ENCODE results near the gene LRRC49. TPM values are rescaled to one million over a fixed set of nuclear protein-coding genes. Genes with fewer than 3 reads are reported as not detected.

Gene LRRC49
- total RNA-seq, 1 experiment from 2014 or later, result 6.2 TPM

DNA sequence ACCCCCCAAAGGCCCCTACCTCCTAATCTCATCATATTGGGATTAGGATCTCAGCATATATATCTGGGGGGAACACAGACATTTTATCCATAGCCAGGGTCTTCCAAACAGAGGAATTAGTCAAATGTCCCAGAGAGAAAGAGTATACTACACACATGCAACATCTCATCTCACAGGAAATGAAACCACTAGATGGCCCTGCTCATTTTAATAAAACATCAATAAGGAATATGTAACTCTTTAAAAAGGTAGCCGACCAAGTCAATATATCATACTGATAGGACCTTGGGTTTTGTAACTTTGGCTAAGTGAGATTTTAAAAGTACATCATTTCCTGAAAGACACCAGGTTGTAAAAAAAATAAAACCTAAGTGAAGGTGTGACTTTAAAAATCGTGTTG, 177.1 kb downstream of the LRRC49 start:
- Histone ChIP-seq H2AFZ (no peak overlapping the region), H4K20me1 (ENCODE audit: insufficient read depth) (no peaks in the 10 kb centered on the region), H3K27ac (no peak overlapping the region), H3K36me3 (ENCODE audit: low read depth) (no peaks in the 10 kb centered on the region), H3F3A (ENCODE audit: insufficient read depth, low read depth) (peaks cover 7% of the 10 kb centered on the region; the same call in 1 of the 2 replicates), H3K4me1 (replicated peaks; ENCODE audit: insufficient read depth) (peaks cover 18% of the 10 kb centered on the region), H3K4me2 (no peak overlapping the region), H3K79me2 (ENCODE audit: low read depth) (no peaks in the 10 kb centered on the region), H3K4me3 (no peak overlapping the region), H3K27me3 (ENCODE audit: insufficient read depth, low read depth) (no peaks in the 10 kb centered on the region), H3K9me2 (ENCODE audit: insufficient read depth) (no peaks in the 10 kb centered on the region), H3K9me3 (ENCODE audit: insufficient read depth, low read depth) (no peaks in the 10 kb centered on the region; the same call in 1 of the 2 replicates)
- BruUV-seq (replicated peaks), result no TSS peak
- intact Hi-C loops (cut with micrococcal nuclease; ENCODE audit: unreplicated experiment), result no loop called here
- DNase-seq, result no peak
- ChIA-PET POLR2A (ENCODE audit: unreplicated experiment) (no interaction called here), CTCF (no interaction called here)
- TF ChIP-seq, protein P1, sequence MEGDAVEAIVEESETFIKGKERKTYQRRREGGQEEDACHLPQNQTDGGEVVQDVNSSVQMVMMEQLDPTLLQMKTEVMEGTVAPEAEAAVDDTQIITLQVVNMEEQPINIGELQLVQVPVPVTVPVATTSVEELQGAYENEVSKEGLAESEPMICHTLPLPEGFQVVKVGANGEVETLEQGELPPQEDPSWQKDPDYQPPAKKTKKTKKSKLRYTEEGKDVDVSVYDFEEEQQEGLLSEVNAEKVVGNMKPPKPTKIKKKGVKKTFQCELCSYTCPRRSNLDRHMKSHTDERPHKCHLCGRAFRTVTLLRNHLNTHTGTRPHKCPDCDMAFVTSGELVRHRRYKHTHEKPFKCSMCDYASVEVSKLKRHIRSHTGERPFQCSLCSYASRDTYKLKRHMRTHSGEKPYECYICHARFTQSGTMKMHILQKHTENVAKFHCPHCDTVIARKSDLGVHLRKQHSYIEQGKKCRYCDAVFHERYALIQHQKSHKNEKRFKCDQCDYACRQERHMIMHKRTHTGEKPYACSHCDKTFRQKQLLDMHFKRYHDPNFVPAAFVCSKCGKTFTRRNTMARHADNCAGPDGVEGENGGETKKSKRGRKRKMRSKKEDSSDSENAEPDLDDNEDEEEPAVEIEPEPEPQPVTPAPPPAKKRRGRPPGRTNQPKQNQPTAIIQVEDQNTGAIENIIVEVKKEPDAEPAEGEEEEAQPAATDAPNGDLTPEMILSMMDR (conservative IDR thresholded peaks at IDR 0.05), result no peak

DNA sequence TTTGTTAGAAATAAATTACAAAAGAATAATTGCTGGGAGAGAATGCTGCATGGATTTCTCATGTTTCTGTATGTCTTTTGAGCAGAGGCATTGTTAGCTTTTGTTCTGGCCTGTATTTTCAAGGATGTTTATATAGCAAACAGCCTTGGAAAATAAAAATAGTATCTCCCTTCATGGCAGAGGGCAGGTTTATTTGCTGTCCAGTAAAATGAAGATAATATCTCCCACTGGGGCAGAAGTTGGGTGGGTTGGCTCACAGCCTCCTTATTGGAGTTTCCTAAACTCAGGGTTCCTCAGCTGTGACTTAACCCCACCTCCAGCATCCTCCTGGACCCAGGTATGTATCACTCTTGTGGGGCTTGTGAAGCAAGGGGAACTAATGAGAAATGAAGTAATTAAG, 178.9 kb downstream of the LRRC49 start:
- Histone ChIP-seq H3K36me3 (ENCODE audit: low read depth) (no peaks in the 10 kb centered on the region), H3K9me2 (ENCODE audit: insufficient read depth) (no peaks in the 10 kb centered on the region), H3K4me1 (replicated peaks; ENCODE audit: insufficient read depth) (peaks cover 18% of the 10 kb centered on the region), H3K79me2 (ENCODE audit: low read depth) (no peaks in the 10 kb centered on the region), H3K4me2 (peak overlapping the region; percentile 36; the same call in 1 of the 2 replicates), H3K27me3 (ENCODE audit: insufficient read depth, low read depth) (no peaks in the 10 kb centered on the region), H3K9me3 (ENCODE audit: insufficient read depth, low read depth) (peaks cover under 1% of the 10 kb centered on the region; the same call in 1 of the 2 replicates), H2AFZ (no peak overlapping the region), H3K4me3 (no peak overlapping the region), H3K27ac (peak overlapping the region; percentile 41; the same call in 1 of the 2 replicates), H3F3A (ENCODE audit: insufficient read depth, low read depth) (peaks cover 7% of the 10 kb centered on the region; the same call in 1 of the 2 replicates), H4K20me1 (ENCODE audit: insufficient read depth) (no peaks in the 10 kb centered on the region)
- POLR2A ChIA-PET (ENCODE audit: unreplicated experiment), result no interaction called here
- DNase-seq, result no peak
- intact Hi-C loops (cut with micrococcal nuclease; ENCODE audit: unreplicated experiment), result no loop called here
- TF ChIP-seq, protein P1 (conservative IDR thresholded peaks at IDR 0.05), result no peak
- no peak for TF ChIP-seq EZH2 (IDR thresholded peaks at IDR 0.05; ENCODE audit: low read depth)
- BruUV-seq (replicated peaks), result no TSS peak
- CTCF ChIA-PET, result interaction anchor here (0.6 kb wide), 1 partner anchor 646 kb away, joined by 3 read pairs; no protein-coding TSS in a partner anchor

DNA sequence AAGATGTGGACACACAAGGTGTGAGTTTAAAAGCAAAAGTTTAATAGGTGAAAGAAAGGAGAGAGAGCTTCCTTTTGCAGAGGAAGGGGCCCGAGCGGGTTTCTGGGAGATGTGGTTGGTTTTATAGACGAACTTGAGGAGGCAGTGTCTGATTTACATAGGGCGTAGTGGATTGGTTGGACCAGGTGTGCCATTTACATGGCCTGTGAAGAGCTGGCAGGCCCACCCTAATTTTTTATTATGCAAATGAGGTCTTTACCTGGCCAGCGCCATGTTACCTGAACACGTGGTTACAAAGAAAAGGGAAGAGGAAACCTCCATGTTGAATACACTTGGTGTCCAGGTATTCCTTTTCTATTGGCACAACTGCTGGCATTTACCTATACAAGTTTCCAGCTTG, 179.8 kb downstream of the LRRC49 start:
- Histone ChIP-seq H3K27ac (no peak overlapping the region), H3K4me1 (replicated peaks; ENCODE audit: insufficient read depth) (peaks cover 18% of the 10 kb centered on the region), H3K9me2 (ENCODE audit: insufficient read depth) (no peaks in the 10 kb centered on the region), H3K4me2 (no peak overlapping the region), H3F3A (ENCODE audit: insufficient read depth, low read depth) (peaks cover 7% of the 10 kb centered on the region; the same call in 1 of the 2 replicates), H3K9me3 (ENCODE audit: insufficient read depth, low read depth) (peaks cover 3% of the 10 kb centered on the region; the same call in 1 of the 2 replicates), H3K36me3 (ENCODE audit: low read depth) (no peaks in the 10 kb centered on the region), H3K79me2 (ENCODE audit: low read depth) (no peaks in the 10 kb centered on the region), H4K20me1 (ENCODE audit: insufficient read depth) (no peaks in the 10 kb centered on the region), H3K4me3 (no peak overlapping the region), H3K27me3 (ENCODE audit: insufficient read depth, low read depth) (no peaks in the 10 kb centered on the region), H2AFZ (no peak overlapping the region)
- ChIA-PET POLR2A (ENCODE audit: unreplicated experiment) (no interaction called here), CTCF (no interaction called here)
- no peak for TF ChIP-seq EZH2 (IDR thresholded peaks at IDR 0.05; ENCODE audit: low read depth)
- TF ChIP-seq, protein P1 (conservative IDR thresholded peaks at IDR 0.05), result no peak
- intact Hi-C loops (cut with micrococcal nuclease; ENCODE audit: unreplicated experiment), result no loop called here
- no peak for DNase-seq
- BruUV-seq (replicated peaks), result no TSS peak
